A673 (cell line): Measurements from ENCODE around the gene ANOS1.

Source experiments
- CTCF ChIP-seq: fragments of 300-800, 200-600 bp; sonication (generic); conservative IDR thresholded peaks from 2 replicates; pipeline ENCODE4 v1.5.1; 2017; ENCODE audit warnings: low read depth, mild to moderate bottlenecking, antibody characterized with exemption, low read length, moderate library complexity, mixed read lengths
- EZH2 ChIP-seq: fragments of 200-600 bp; sonication (generic); IDR thresholded peaks from 2 replicates; pipeline ENCODE4 v1.6.1; 2017; ENCODE audit warnings: borderline replicate concordance, low read depth, mild to moderate bottlenecking, mixed read lengths, antibody characterized with exemption, low read length; ENCODE audit not compliant: poor library complexity, severe bottlenecking

GRCh38 chrX:8755116-8755515, 23.2 kb upstream of the ANOS1 start:
- no peak for TF ChIP-seq EZH2
- peak; percentile 25; the same call in 1 of the 2 replicates for TF ChIP-seq CTCF
